Activated gamma-delta T cell (primary cell): ENCODE measurements around the gene BAMBI.
A peak's percentile ranks its signal among the peaks of the same experiment; 100 is the strongest.
"Not testable (repeated sequence)": the region's sequence is repeated elsewhere in the genome, so short reads cannot be mapped to it uniquely, and the experiment has no call there.

Experiments
- DNase-seq: peaks from one replicate; lab custom pipeline; 2025; lab: John Stamatoyannopoulos, UW
- total RNA-seq, 2 donors: gene quantifications; one replicate each; lab custom pipeline; 2026; lab: John Stamatoyannopoulos, UW

Gene BAMBI, protein sequence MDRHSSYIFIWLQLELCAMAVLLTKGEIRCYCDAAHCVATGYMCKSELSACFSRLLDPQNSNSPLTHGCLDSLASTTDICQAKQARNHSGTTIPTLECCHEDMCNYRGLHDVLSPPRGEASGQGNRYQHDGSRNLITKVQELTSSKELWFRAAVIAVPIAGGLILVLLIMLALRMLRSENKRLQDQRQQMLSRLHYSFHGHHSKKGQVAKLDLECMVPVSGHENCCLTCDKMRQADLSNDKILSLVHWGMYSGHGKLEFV
- 0.31 to 0.39 reads per million in 2 donors for total RNA-seq

- peak; percentile 84 for DNase-seq
Measured at GRCh38 chr10:28676968-28677887, at the start of gene BAMBI. Gene BAMBI, plus strand, starts transcription at chr10:28677521. Its CDS starts 377 bp downstream, at chr10:28677898.

GRCh38 chr10:28628184-28628893, 49.0 kb upstream of the BAMBI start:
- no peak for DNase-seq

DNA sequence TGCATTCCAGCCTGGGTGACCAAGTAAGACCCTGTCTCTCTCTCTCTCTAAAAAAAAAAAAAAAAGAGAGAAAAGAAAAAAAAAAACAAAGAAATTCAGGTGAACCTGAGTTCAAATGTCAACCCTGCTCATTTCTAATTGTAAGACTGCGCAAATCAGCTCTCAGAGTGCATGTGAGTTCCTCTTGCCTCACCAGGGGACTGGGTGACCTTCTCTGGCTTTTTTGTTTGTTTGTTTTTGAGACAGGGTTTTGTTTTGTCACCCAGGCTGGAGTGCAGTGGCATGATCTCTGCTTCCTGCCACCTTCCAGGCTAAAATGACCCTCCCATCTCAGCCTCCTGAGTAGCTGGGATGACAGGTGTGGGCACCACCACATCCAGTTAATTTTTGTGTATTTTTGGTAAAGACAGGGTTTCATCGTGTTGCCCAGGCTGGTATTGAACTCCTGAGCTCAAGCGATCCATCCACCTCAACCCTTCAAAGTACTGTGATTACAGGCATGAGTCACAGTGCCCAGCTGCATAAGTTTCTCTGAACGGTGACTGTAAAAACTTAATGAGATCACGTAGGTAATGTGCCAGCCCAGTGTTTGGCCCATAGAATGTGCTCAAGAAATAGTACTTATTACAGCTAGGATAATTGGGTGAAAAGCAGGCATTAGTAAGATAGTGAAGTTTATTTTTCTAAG, 45.3 kb upstream of the BAMBI start:
- DNase-seq: no peak

DNA sequence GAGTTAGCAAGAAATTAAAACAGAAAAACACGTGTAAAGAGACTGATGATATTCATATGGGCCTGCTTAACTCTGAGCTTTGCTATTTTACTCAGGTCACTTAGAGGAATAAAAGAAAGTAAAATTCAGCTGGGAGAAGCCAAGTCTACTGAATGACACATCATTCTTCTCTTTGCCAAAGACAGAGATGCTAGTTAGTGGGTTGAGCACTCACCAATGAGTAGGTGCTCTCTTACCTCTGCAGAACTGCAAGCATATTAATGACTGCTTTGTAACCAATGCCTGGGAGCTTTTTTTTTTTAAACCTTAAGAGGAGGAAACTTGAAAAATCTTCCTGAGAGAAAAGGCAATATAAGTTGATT, 44.8 kb upstream of the BAMBI start:
- DNase-seq: no peak

DNA sequence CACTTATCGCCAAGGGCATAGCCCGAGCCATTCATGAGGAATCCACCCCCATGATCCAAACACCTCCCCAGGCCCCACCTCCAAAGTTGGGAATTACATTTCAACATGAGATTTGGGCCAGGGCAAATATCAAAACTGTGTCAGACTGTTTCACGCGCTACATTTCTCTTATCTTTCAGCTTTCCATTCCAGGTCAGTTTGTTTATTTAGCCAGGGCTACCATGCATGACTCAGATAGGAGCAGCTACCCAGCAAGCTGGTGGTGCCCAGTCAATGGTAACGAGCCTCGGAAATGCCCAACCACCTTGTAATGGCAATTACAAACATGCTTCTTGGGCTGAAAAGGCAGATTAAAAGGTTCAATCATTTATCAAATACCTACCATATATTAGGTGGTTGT, 43.6 kb upstream of the BAMBI start:
- no peak for DNase-seq

DNA sequence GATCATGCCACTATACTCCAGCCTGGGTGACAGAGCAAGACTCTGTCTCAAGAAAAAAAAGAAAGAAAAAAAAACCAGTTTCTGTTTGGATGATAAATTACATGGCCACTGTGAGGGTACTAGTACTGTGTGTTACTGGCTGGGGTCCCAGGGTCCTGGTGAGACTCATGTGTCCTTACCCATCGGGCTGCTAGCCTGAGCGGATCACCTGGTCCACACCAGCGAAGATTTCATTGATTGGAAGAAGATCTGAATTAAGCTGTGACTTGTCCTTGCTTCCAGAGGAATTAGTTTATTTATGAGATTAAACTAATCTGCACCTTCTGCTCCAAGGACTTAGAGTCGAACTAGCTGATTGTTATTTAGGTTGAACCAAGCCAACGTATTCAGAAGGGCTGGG, 40.0 kb upstream of the BAMBI start:
- DNase-seq: no peak

DNA sequence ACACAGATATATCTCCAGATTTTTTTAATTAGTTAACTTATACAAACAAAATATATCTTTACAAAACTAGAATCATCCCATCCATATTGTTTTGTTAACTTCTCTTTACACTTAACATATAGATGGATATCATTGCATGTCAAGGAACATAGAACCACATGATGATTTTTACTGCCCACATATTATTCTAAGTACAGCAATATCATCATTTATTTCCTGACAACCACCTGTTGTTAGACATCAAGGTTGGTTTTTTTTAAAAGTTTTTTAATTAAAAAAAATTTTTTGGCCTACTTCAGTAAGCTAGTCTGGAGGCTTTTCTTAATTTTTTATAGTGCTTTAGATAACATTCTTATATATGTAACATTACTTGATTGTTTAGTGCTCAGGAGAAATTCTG, 38.9 kb upstream of the BAMBI start:
- DNase-seq: no peak

- DNase-seq: no peak
Measured at GRCh38 chr10:28640551-28640950, 36.8 kb upstream of the BAMBI start.

DNA sequence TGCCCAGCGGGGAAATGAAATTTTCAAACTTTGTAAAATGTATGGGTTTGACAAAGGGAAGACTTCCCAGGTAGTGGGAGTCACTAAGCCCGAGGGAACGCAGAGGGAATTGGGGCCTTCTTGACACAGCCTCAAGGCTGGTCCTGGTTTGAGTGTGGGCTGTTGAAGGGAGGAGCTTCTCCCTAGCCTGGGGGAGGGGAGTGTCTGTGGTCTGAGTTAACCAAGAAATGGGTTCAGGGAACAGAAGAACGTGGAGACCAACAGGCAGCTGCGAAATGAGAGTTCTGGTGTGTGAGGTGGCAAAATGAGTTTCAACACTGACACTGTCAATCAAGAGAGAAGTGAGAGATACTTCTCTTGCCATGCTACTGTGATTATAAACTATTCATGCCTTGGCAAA, 32.7 kb upstream of the BAMBI start:
- no peak for DNase-seq

DNA sequence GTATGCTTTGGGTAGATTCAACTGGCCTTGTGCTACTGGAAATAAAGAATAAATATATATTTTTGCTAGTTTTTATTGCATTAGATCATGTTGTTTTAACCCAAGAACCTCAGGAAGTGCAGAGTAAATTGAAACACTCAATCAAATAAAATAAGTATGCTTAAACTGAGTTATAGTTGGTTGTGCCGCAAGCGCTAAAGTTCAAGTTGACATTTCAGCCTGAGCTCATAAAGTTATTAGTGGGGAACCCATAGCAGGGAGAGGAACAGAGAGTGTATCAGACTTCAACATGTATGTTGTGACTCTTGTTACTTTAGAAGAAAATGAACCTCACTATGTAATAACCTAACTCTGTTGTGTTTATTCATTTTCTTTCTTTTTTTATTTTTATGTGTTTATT, 25.2 kb upstream of the BAMBI start:
- DNase-seq: no peak

DNA sequence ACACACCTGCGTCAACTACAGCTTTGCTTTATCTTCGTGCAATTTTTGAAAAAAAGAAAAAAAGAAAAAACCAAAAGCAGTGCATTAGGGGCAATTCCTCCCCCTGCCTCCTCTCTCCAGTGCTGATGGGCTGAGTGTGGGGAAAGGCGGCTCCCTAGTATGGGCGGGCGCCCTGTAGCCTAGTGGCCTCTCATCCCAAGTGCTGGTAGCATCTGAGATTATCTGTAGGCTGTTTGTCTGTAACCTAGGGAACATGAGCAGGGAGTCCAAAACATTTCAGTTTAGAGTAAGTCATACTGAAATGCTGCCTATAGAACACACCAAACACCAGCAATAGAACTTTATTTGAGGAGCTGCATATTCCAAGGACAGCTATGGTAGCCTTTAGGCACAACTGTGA, 24.6 kb upstream of the BAMBI start:
- DNase-seq: no peak

GRCh38 chr10:28658824-28659223, 18.5 kb upstream of the BAMBI start:
- DNase-seq: not testable (repeated sequence)

GRCh38 chr10:28661035-28661434, 16.3 kb upstream of the BAMBI start:
- no peak for DNase-seq

GRCh38 chr10:28663576-28664368, 13.5 kb upstream of the BAMBI start:
- no peak for DNase-seq

DNA sequence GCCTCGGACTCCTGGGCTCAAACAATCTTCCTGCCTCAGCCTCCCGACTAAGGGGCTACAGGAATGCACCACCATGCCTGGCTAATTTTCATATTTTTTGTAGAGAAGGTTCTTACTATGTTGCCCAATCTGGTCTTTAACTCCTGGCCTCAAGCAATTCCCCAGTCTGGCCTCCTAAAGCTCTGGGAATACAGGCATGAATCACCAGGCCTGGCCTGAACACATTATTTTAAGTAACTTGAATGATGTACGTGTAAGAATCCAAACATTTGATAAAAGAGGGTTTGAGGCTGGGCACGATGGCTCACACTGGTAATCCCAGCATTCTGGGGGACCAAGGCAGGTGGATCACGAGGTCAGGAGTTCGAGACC, 13.0 kb upstream of the BAMBI start:
- DNase-seq: no peak

GRCh38 chr10:28666751-28667467, 10.4 kb upstream of the BAMBI start:
- DNase-seq: no peak

GRCh38 chr10:28668363-28669226, 8.7 kb upstream of the BAMBI start:
- peak; percentile 16 for DNase-seq

GRCh38 chr10:28669227-28670173, 7.8 kb upstream of the BAMBI start:
- DNase-seq: no peak
